B cell (primary cell): ENCODE results near the gene PLXDC1. TPM values are rescaled to one million over a fixed set of nuclear protein-coding genes. Genes with fewer than 3 reads are reported as not detected.

Source experiments
- ATAC-seq: fragments of 200-7000 bp; cut with Tn5 transposase; one replicate; pipeline ENCODE4 v1.10.0; 2021; ENCODE audit warnings: low read depth, mild to moderate bottlenecking, moderate number of reproducible peaks, moderate library complexity
- CTCF ChIA-PET: fragments of 350-600 bp; sonication (Branson Sonifier 250); formaldehyde crosslinking; loops from one replicate; lab custom pipeline; 2021; ENCODE audit warnings: antibody characterized with exemption, inconsistent platforms; lab: Charles Lee
- POLR2A ChIA-PET: fragments of 350-600 bp; sonication (Branson Sonifier 250); formaldehyde crosslinking; loops from one replicate; lab custom pipeline; 2021; ENCODE audit warnings: antibody characterized with exemption; lab: Charles Lee
- DNase-seq: peaks from one replicate; pipeline ENCODE4 v3.0.0; 2013
- H2AFZ ChIP-seq: 2 replicates; pipeline ENCODE4 v1.6.1; 2012; ENCODE audit warnings: mild to moderate bottlenecking, low read depth, low read length; ENCODE audit not compliant: insufficient read depth, poor library complexity, severe bottlenecking
- H3K27ac ChIP-seq, 2 donors: 1 replicate in 1 of 2; 2 replicates in 1 of 2; pipeline ENCODE4 v1.5.1; 2012 to 2013; ENCODE audit warnings: low read length in 2 of 2, mild to moderate bottlenecking in 2 of 2, moderate library complexity in 1 of 2
- H3K27me3 ChIP-seq, 4 experiments: fragments of 200-600 bp in 1 of 4; sonication (generic) in 1 of 4; replicated peaks in 1 of 4; 1 replicate in 2 of 4; 2 replicates in 2 of 4; pipeline versions ENCODE4 v1.6.1 to v1.7.0; 2013 to 2016; ENCODE audit warnings: low read length in 3 of 4, mild to moderate bottlenecking in 2 of 4, mixed read lengths in 1 of 4, moderate library complexity in 1 of 4; ENCODE audit not compliant: insufficient read depth in 4 of 4, control insufficient read depth in 3 of 4; ENCODE audit errors: control extremely low read depth in 1 of 4
- H3K36me3 ChIP-seq, 2 experiments: replicated peaks in 1 of 2; 1 replicate in 1 of 2; 2 replicates in 1 of 2; pipeline versions ENCODE4 v1.6.1 to v1.7.1; 2013; ENCODE audit warnings: low read length in 1 of 2; ENCODE audit not compliant: insufficient read depth in 2 of 2, control insufficient read depth in 1 of 2; ENCODE audit errors: control extremely low read depth in 1 of 2, extremely low read depth in 1 of 2
- H3K4me1 ChIP-seq, 2 donors: fragments of 200-600 bp in 1 of 2; sonication (generic) in 1 of 2; 1 replicate in 1 of 2; 2 replicates in 1 of 2; pipeline versions ENCODE4 v1.5.1 to v1.6.1; 2013 to 2017; ENCODE audit warnings: low read length in 2 of 2; ENCODE audit not compliant: control insufficient read depth in 2 of 2, insufficient read depth in 2 of 2
- H3K4me2 ChIP-seq: replicated peaks from 2 replicates; pipeline ENCODE3; 2012; ENCODE audit warnings: mild to moderate bottlenecking, low read depth, low read length; ENCODE audit not compliant: poor library complexity, severe bottlenecking
- H3K4me3 ChIP-seq, 5 experiments: fragments of 200-600 bp in 1 of 5; sonication (generic) in 1 of 5; 1 replicate in 3 of 5; 2 replicates in 2 of 5; pipeline versions ENCODE4 v1.5.1 to v1.7.0; 2011 to 2016; ENCODE audit warnings: low read length in 4 of 5, mild to moderate bottlenecking in 4 of 5, low read depth in 2 of 5, control low read depth in 1 of 5, moderate library complexity in 1 of 5; ENCODE audit not compliant: insufficient read depth in 1 of 5; ENCODE audit errors: control extremely low read depth in 1 of 5, extremely low read depth in 1 of 5
- H3K79me2 ChIP-seq: fragments of 200-600 bp; sonication (generic); one replicate; pipeline ENCODE4 v1.6.0; 2016; ENCODE audit warnings: low read length; ENCODE audit not compliant: control insufficient read depth, insufficient read depth
- H3K9ac ChIP-seq: fragments of 200-600 bp; sonication (generic); 2 replicates; pipeline ENCODE4 v1.6.1; 2017; ENCODE audit warnings: mild to moderate bottlenecking, low read length, moderate library complexity
- H3K9me3 ChIP-seq, 3 donors: one replicate each; pipeline versions ENCODE4 v1.6.1 to v1.7.1; 2013; ENCODE audit warnings: low read length in 2 of 3; ENCODE audit not compliant: control insufficient read depth in 2 of 3, insufficient read depth in 1 of 3; ENCODE audit errors: control extremely low read depth in 1 of 3
- H4K20me1 ChIP-seq: 2 replicates; pipeline ENCODE4 v1.6.0; 2012; ENCODE audit warnings: mild to moderate bottlenecking, low read length; ENCODE audit not compliant: insufficient read depth, control insufficient read depth, poor library complexity, severe bottlenecking
- H3K27ac Mint-ChIP-seq: one replicate; pipeline ENCODE4 v1.8.0; 2021; ENCODE audit warnings: mixed read lengths
- H3K27me3 Mint-ChIP-seq: one replicate; pipeline ENCODE4 v1.8.0; 2021; ENCODE audit warnings: mixed read lengths
- H3K4me1 Mint-ChIP-seq: one replicate; pipeline ENCODE4 v1.8.0; 2021; ENCODE audit warnings: mixed read lengths
- H3K4me3 Mint-ChIP-seq: one replicate; pipeline ENCODE4 v1.8.0; 2021; ENCODE audit warnings: mixed read lengths
- H3K9me3 Mint-ChIP-seq: one replicate; pipeline ENCODE4 v1.8.0; 2022; ENCODE audit warnings: mixed read lengths; ENCODE audit not compliant: insufficient read depth
- CTCF ChIP-seq: fragments of 200-600 bp; IDR thresholded peaks from one replicate; pipeline ENCODE4 v1.8.0; 2022; ENCODE audit warnings: antibody characterized with exemption, mild to moderate bottlenecking
- EZH2 ChIP-seq: IDR thresholded peaks from 2 replicates; pipeline ENCODE4 v1.6.1; 2012; ENCODE audit warnings: borderline replicate concordance, low read depth, mild to moderate bottlenecking, moderate library complexity, low read length; ENCODE audit not compliant: insufficient read depth, poor library complexity, severe bottlenecking
- WGBS: methylation state at CpG from one replicate; pipeline ENCODE4 v1.1.5; 2013; ENCODE audit warnings: missing lambda C conversion rate; ENCODE audit not compliant: insufficient coverage; 5-methylcytosine and 5-hydroxymethylcytosine counted together
- intact Hi-C: fragments of 100-400 bp; cut with micrococcal nuclease; formaldehyde crosslinking; loops from one replicate; pipeline ENCODE4 v1.10.0; 2022
- polyA plus RNA-seq: library from polyadenylated mRNA; depleted of rRNA; stranded (reverse); fragments of >200 nt; gene quantifications from 2 replicates; pipeline ENCODE4 v1.2.3, GENCODE V29; 2012
- total RNA-seq, 2 donors: library from RNA; stranded (reverse); fragments of 120-200 nt in 1 of 2; gene quantifications; 1 replicate in 1 of 2; 2 replicates in 1 of 2; pipeline versions ENCODE4 v1.2.3 to v1.2.4, GENCODE V29; 2013 to 2022

Gene PLXDC1
- total and polyA plus RNA-seq, 2 donors (not counting 1 experiment from before 2014, with no cell fraction given): 0.69 TPM; not detected in 1

- Mint-ChIP-seq H3K4me3 (no peak overlapping the region), H3K27me3 (peaks cover 33% of the 10 kb centered on the region), H3K4me1 (no peaks in the 10 kb centered on the region), H3K27ac (no peak overlapping the region), H3K9me3 (no peaks in the 10 kb centered on the region)
- Histone ChIP-seq H3K9me3 (peaks cover 1 to 4% (median 3%) of the 10 kb centered on the region in 3 donors), H2AFZ (no peak overlapping the region), H3K27me3 (peaks cover 0 to 16% (median 7%) of the 10 kb centered on the region in 4 experiments), H3K79me2 (no peaks in the 10 kb centered on the region), H3K4me2 (no peak overlapping the region), H3K4me3 (no peak overlapping the region), H3K9ac (no peak overlapping the region), H3K27ac (no peak overlapping the region), H4K20me1 (no peaks in the 10 kb centered on the region), H3K36me3 (no peaks in the 10 kb centered on the region), H3K4me1 (no peaks in the 10 kb centered on the region)
- intact Hi-C loops: no loop called here
- WGBS: 92% methylated on average over 3 of the region's 3 CpGs
- DNase-seq (no peak), ATAC-seq (no peak)
- no peak for TF ChIP-seq CTCF
- no peak for TF ChIP-seq EZH2
- POLR2A ChIA-PET: no interaction called here
- CTCF ChIA-PET: interaction anchor here (0.6 kb wide), 1 partner anchor 165 kb away, joined by 3 read pairs; no protein-coding TSS in a partner anchor
Observed at GRCh38 chr17:39145143-39145542, 6.3 kb downstream of the PLXDC1 start.

- intact Hi-C loops: no loop called here
- POLR2A ChIA-PET: no interaction called here
- Histone ChIP-seq H3K79me2 (no peaks in the 10 kb centered on the region), H3K4me1 (no peaks in the 10 kb centered on the region), H3K9me3 (peaks cover 1 to 4% (median 3%) of the 10 kb centered on the region in 3 donors), H3K27me3 (peaks cover 0 to 9% (median 2%) of the 10 kb centered on the region in 4 experiments), H3K9ac (no peak overlapping the region), H3K4me2 (no peak overlapping the region), H3K36me3 (no peaks in the 10 kb centered on the region), H3K4me3 (no peak overlapping the region), H4K20me1 (no peaks in the 10 kb centered on the region), H2AFZ (no peak overlapping the region), H3K27ac (no peak overlapping the region)
- CTCF ChIA-PET: no interaction called here
- no peak overlapping the region for H3K4me3 Mint-ChIP-seq
- ATAC-seq (no peak), DNase-seq (no peak)
- peaks cover 26% of the 10 kb centered on the region for H3K27me3 Mint-ChIP-seq
- H3K27ac Mint-ChIP-seq: no peak overlapping the region
- H3K4me1 Mint-ChIP-seq: no peaks in the 10 kb centered on the region
- 41% methylated on average over 9 of the region's 9 CpGs for WGBS
- no peaks in the 10 kb centered on the region for H3K9me3 Mint-ChIP-seq
- TF ChIP-seq EZH2 (no peak), CTCF (no peak)
Observed at GRCh38 chr17:39144416-39144840, 7.0 kb downstream of the PLXDC1 start.
